HepG2 (cell line): ENCODE data around the gene TAS2R19. TPM values are rescaled to one million over a fixed set of nuclear protein-coding genes. Genes with fewer than 3 reads are reported as not detected.

Source experiments
- BCL6 ChIP-seq: IDR thresholded peaks from 2 replicates; pipeline ENCODE4 v1.6.1; 2016; ENCODE audit warnings: missing genetic modification reagents, missing compliant biosample characterization
- GPN1 ChIP-seq: sonication (generic); formaldehyde crosslinking; IDR thresholded peaks from 2 replicates; pipeline ENCODE4 v1.5.1; 2020; ENCODE audit warnings: missing genetic modification reagents, borderline replicate concordance
- HNF1A ChIP-seq, 2 experiments: sonication (generic) in 1 of 2; formaldehyde crosslinking in 1 of 2; IDR thresholded peaks; 2 replicates each; pipeline versions ENCODE4 v1.4.0 to v1.6.1; 2016 to 2020; ENCODE audit warnings: borderline replicate concordance in 1 of 2, low read depth in 1 of 2, mild to moderate bottlenecking in 1 of 2, missing genetic modification reagents in 1 of 2
- HOXA5 ChIP-seq: sonication (generic); formaldehyde crosslinking; IDR thresholded peaks from 2 replicates; pipeline ENCODE4 v1.4.0; 2020; ENCODE audit warnings: missing genetic modification reagents
- MAX ChIP-seq: IDR thresholded peaks from 2 replicates; pipeline ENCODE4 v1.6.1; 2012; ENCODE audit warnings: inconsistent platforms
- MAZ ChIP-seq, 2 experiments: sonication (generic) in 1 of 2; formaldehyde crosslinking in 1 of 2; IDR thresholded peaks; 2 replicates each; pipeline versions ENCODE4 v1.5.0 to v1.6.1; 2012 to 2020; ENCODE audit warnings: low read depth in 2 of 2, mild to moderate bottlenecking in 2 of 2, borderline replicate concordance in 1 of 2, improper control_type of control experiment in 1 of 2, low read length in 1 of 2, missing genetic modification reagents in 1 of 2, moderate library complexity in 1 of 2
- MLXIP ChIP-seq: sonication (generic); formaldehyde crosslinking; IDR thresholded peaks from 2 replicates; pipeline ENCODE4 v1.9.0; 2021; ENCODE audit warnings: missing genetic modification reagents, borderline replicate concordance
- SAFB2 ChIP-seq: sonication (generic); formaldehyde crosslinking; IDR thresholded peaks from 2 replicates; pipeline ENCODE4 v1.5.1; 2020; ENCODE audit warnings: missing genetic modification reagents, low read depth, mild to moderate bottlenecking, borderline replicate concordance
- SIN3B ChIP-seq: fragments of 150-350 bp; IDR thresholded peaks from 2 replicates; pipeline ENCODE4 v1.6.1; 2014; ENCODE audit warnings: low read length
- SMARCC2 ChIP-seq: fragments of 450-650 bp; IDR thresholded peaks from 2 replicates; pipeline ENCODE4 v1.6.1; 2017; ENCODE audit warnings: antibody characterized with exemption, mild to moderate bottlenecking
- TBP ChIP-seq: sonication (generic); formaldehyde crosslinking; IDR thresholded peaks from 2 replicates; pipeline ENCODE4 v1.5.0; 2020; ENCODE audit warnings: missing genetic modification reagents
- THAP7 ChIP-seq: sonication (generic); formaldehyde crosslinking; IDR thresholded peaks from 2 replicates; pipeline ENCODE4 v1.8.1; 2023; ENCODE audit warnings: mild to moderate bottlenecking, missing genetic modification reagents
- TOPORS ChIP-seq: sonication (generic); formaldehyde crosslinking; IDR thresholded peaks from 2 replicates; pipeline ENCODE4 v1.8.0; 2023; ENCODE audit warnings: mild to moderate bottlenecking, missing genetic modification reagents
- ZMYM2 ChIP-seq: sonication (generic); formaldehyde crosslinking; IDR thresholded peaks from 2 replicates; pipeline ENCODE4 v1.8.0; 2022; ENCODE audit warnings: mild to moderate bottlenecking, missing genetic modification reagents
- ZNF124 ChIP-seq: sonication (generic); formaldehyde crosslinking; IDR thresholded peaks from 2 replicates; pipeline ENCODE4 v1.4.0; 2020; ENCODE audit warnings: missing genetic modification reagents
- ZNF275 ChIP-seq: sonication (generic); formaldehyde crosslinking; IDR thresholded peaks from 2 replicates; pipeline ENCODE4 v1.8.0; 2022; ENCODE audit warnings: missing genetic modification reagents, mild to moderate bottlenecking, inconsistent platforms, borderline replicate concordance
- ZNF331 ChIP-seq: sonication (generic); formaldehyde crosslinking; IDR thresholded peaks from 2 replicates; pipeline ENCODE4 v1.4.0; 2020; ENCODE audit warnings: missing genetic modification reagents
- ZNF577 ChIP-seq: sonication (generic); formaldehyde crosslinking; IDR thresholded peaks from 2 replicates; pipeline ENCODE4 v1.4.0; 2020; ENCODE audit warnings: mild to moderate bottlenecking, low read depth, missing genetic modification reagents, borderline replicate concordance
- ZNF607 ChIP-seq: sonication (generic); formaldehyde crosslinking; IDR thresholded peaks from 2 replicates; pipeline ENCODE4 v1.5.1; 2020; ENCODE audit warnings: missing genetic modification reagents, mild to moderate bottlenecking, borderline replicate concordance
- polyA plus RNA-seq, 8 experiments: library from polyadenylated mRNA; depleted of rRNA in 3 of 8; stranded (reverse) in 7 of 8; unstranded in 1 of 8; fragments of >200 nt; fragmentation: Illumina TruSeq in 4 of 8; extraction: Trizol in 4 of 8; gene quantifications; 2 replicates each; pipeline versions ENCODE4 v1.2.1 to v1.2.3, GENCODE V29; 2011 to 2016; ENCODE audit warnings: low read depth in 4 of 8, missing spikeins in 1 of 8, mixed read lengths in 1 of 8; ENCODE audit not compliant: insufficient read depth in 1 of 8
- total RNA-seq, 5 experiments: library from RNA; depleted of rRNA; stranded (reverse); fragments of >200 nt; fragmentation: Illumina TruSeq; extraction: Trizol; gene quantifications; 2 replicates each; pipeline ENCODE4 v1.2.3, GENCODE V29; 2016; ENCODE audit warnings: low read depth in 1 of 5

The TAS2R19 gene
- total and polyA plus RNA-seq, 2 of the 13 experiments (the other 11 are each of a cell fraction or from before 2014, with no cell fraction given) = 0.62 to 5.3 TPM

- TF ChIP-seq HNF1A (IDR thresholded peaks at IDR 0.05; ENCODE audit: low read depth) (peak; percentile 51), HNF1A (CRISPR knock-in tag; IDR thresholded peaks at IDR 0.05; ENCODE audit: borderline replicate concordance) (no peak), ZNF577 (CRISPR knock-in tag) (no peak), ZNF275 (CRISPR knock-in tag) (no peak), THAP7 (CRISPR knock-in tag) (no peak), HOXA5 (CRISPR knock-in tag) (no peak; the same call in 1 of the 2 replicates), SAFB2 (CRISPR knock-in tag) (peak; percentile 55; the same call in 1 of the 2 replicates), MAX (peak; percentile 44; the same call in 1 of the 2 replicates), MLXIP (CRISPR knock-in tag) (no peak), TBP (CRISPR knock-in tag) (no peak), TOPORS (no peak), ZNF331 (peak; percentile 74; the same call in 1 of the 2 replicates), ZNF607 (peak; percentile 74; the same call in 1 of the 2 replicates), GPN1 (CRISPR knock-in tag) (no peak), SIN3B (no peak), ZNF124 (CRISPR knock-in tag) (peak; percentile 49; the same call in 1 of the 2 replicates), SMARCC2 (no peak), ZMYM2 (CRISPR knock-in tag) (peak; percentile 76), MAZ (IDR thresholded peaks at IDR 0.05; ENCODE audit: borderline replicate concordance, low read depth, low read length) (no peak), MAZ (CRISPR knock-in tag; IDR thresholded peaks at IDR 0.05; ENCODE audit: low read depth) (no peak), BCL6 (CRISPR knock-in tag) (peak; percentile 89)
Measured at GRCh38 chr12:11015775-11016430, 6.5 kb downstream of the TAS2R19 start (continued).
